GM12878 (cell line): ENCODE results near the gene SSU72. TPM values are rescaled to one million over a fixed set of nuclear protein-coding genes. Genes with fewer than 3 reads are reported as not detected.

Experiments used
- ATAC-seq: fragments of 200-7000 bp; cut with Tn5 transposase; 3 replicates; pipeline ENCODE4 v1.9.1; 2020; ENCODE audit warnings: mild to moderate bottlenecking, moderate library complexity
- BruUV-seq: library from RNA; stranded (reverse); fragments of 400-500 nt; replicated peaks from 2 replicates; lab custom pipeline; 2021; lab: Mats Ljungman, UMichigan
- CTCF ChIA-PET: fragments of 300-600 bp; sonication (Branson Sonifier 250); formaldehyde crosslinking; extraction: SDS; loops from one replicate; lab custom pipeline; 2021; ENCODE audit warnings: inconsistent platforms; lab: Yijun Ruan, JAX
- POLR2A ChIA-PET: fragments of 350-600 bp; formaldehyde crosslinking; extraction: SDS; loops from one replicate; lab custom pipeline; 2021; ENCODE audit warnings: inconsistent platforms; lab: Charles Lee
- RAD21 ChIA-PET: fragments of 300-600 bp; sonication (Branson Sonifier 250); formaldehyde crosslinking; loops from one replicate; lab custom pipeline; 2023; ENCODE audit warnings: antibody characterized with exemption; ENCODE audit not compliant: unreplicated experiment; lab: Charles Lee
- SMC1A ChIA-PET: fragments of 300-600 bp; sonication (Branson Sonifier 250); formaldehyde crosslinking; loops from one replicate; lab custom pipeline; 2023; ENCODE audit not compliant: unreplicated experiment, uncharacterized antibody; lab: Charles Lee
- DNase-seq: peaks from one replicate; pipeline ENCODE4 v3.0.0-alpha.2; 2011; ENCODE audit warnings: low read depth, low spot score
- FAIRE-seq: peaks from 3 replicates; lab custom pipeline; 2011; peaks lifted over from hg19 to GRCh38; lab: Jason Lieb, UNC
- H2AFZ ChIP-seq: 2 replicates; pipeline ENCODE4 v1.6.0; 2011; ENCODE audit warnings: low read depth, low read length, control low read depth; ENCODE audit not compliant: control insufficient read depth
- H3K27ac ChIP-seq: 2 replicates; pipeline ENCODE4 v1.5.1; 2011; ENCODE audit warnings: control low read depth; ENCODE audit not compliant: control insufficient read depth, insufficient read depth
- H3K27me3 ChIP-seq, 2 experiments: replicated peaks in 1 of 2; 2 replicates each; pipeline versions ENCODE4 v1.6.0 to v1.6.1; 2011; ENCODE audit warnings: low read length in 1 of 2; ENCODE audit not compliant: control insufficient read depth in 2 of 2, insufficient read depth in 2 of 2
- H3K36me3 ChIP-seq, 2 experiments: 2 replicates each; pipeline ENCODE4 v1.5.1; 2011; ENCODE audit warnings: low read length in 1 of 2; ENCODE audit not compliant: control insufficient read depth in 2 of 2, insufficient read depth in 2 of 2
- H3K4me1 ChIP-seq: 2 replicates; pipeline ENCODE4 v1.6.1; 2011; ENCODE audit warnings: mild to moderate bottlenecking, low read length, moderate library complexity, mixed read lengths; ENCODE audit not compliant: control insufficient read depth, insufficient read depth
- H3K4me2 ChIP-seq: 2 replicates; pipeline ENCODE4 v1.6.0; 2011; ENCODE audit warnings: control low read depth; ENCODE audit not compliant: control insufficient read depth, insufficient read depth
- H3K4me3 ChIP-seq: fragments of 200-600 bp; sonication (generic); 2 replicates; pipeline ENCODE4 v1.5.1; 2016
- H3K79me2 ChIP-seq: 2 replicates; pipeline ENCODE4 v1.6.0; 2011; ENCODE audit warnings: low read length; ENCODE audit not compliant: control insufficient read depth, insufficient read depth
- H3K9ac ChIP-seq: 2 replicates; pipeline ENCODE4 v1.8.0; 2011; ENCODE audit warnings: low read length, control low read depth, mixed read lengths; ENCODE audit not compliant: control insufficient read depth, insufficient read depth
- H3K9me3 ChIP-seq: replicated peaks from 3 replicates; pipeline ENCODE4 v1.5.1; 2011; ENCODE audit warnings: mild to moderate bottlenecking, low read length; ENCODE audit not compliant: control insufficient read depth, insufficient read depth
- H4K20me1 ChIP-seq: 2 replicates; pipeline ENCODE4 v1.6.0; 2011; ENCODE audit not compliant: control insufficient read depth, insufficient read depth
- BCL3 ChIP-seq: IDR thresholded peaks from 2 replicates; pipeline ENCODE4 v1.6.1; 2011; ENCODE audit warnings: borderline replicate concordance, low read depth, mild to moderate bottlenecking, moderate library complexity, low read length; ENCODE audit not compliant: insufficient read depth, poor library complexity, severe bottlenecking
- FOXK2 ChIP-seq: fragments of 450-650 bp; IDR thresholded peaks from 2 replicates; pipeline ENCODE4 v1.6.1; 2017; ENCODE audit warnings: mild to moderate bottlenecking, moderate library complexity
- HCFC1 ChIP-seq: fragments of 150-350 bp; IDR thresholded peaks from 2 replicates; pipeline ENCODE4 v1.6.1; 2014; ENCODE audit warnings: low read length
- IKZF1 ChIP-seq: fragments of 450-650 bp; conservative IDR thresholded peaks from 2 replicates; pipeline ENCODE4 v1.6.1; 2017; ENCODE audit warnings: antibody characterized with exemption, mild to moderate bottlenecking
- MTA3 ChIP-seq: IDR thresholded peaks from 2 replicates; pipeline ENCODE4 v1.6.1; 2012; ENCODE audit warnings: low read length, inconsistent platforms, borderline replicate concordance
- MYB ChIP-seq: fragments of 150-350 bp; IDR thresholded peaks from 2 replicates; pipeline ENCODE4 v1.6.1; 2014; ENCODE audit warnings: mild to moderate bottlenecking, low read depth, low read length, borderline replicate concordance
- NFYA ChIP-seq: IDR thresholded peaks from 2 replicates; pipeline ENCODE4 v1.6.1; 2011; ENCODE audit warnings: low read depth, mild to moderate bottlenecking, low read length, improper control_type of control experiment, borderline replicate concordance
- NFYB ChIP-seq: IDR thresholded peaks from 2 replicates; pipeline ENCODE4 v1.6.1; 2011; ENCODE audit warnings: low read depth, mild to moderate bottlenecking, low read length, improper control_type of control experiment, moderate library complexity; ENCODE audit not compliant: insufficient read depth
- NR2C1 ChIP-seq: fragments of 450-650 bp; IDR thresholded peaks from 2 replicates; pipeline ENCODE4 v1.6.1; 2017; ENCODE audit warnings: antibody characterized with exemption, mild to moderate bottlenecking, moderate library complexity
- NR2F1 ChIP-seq: fragments of 450-650 bp; conservative IDR thresholded peaks from 2 replicates; pipeline ENCODE4 v1.6.1; 2017; ENCODE audit warnings: mild to moderate bottlenecking
- RBBP5 ChIP-seq: fragments of 200-600 bp; sonication (generic); conservative IDR thresholded peaks from 2 replicates; pipeline ENCODE4 v1.6.1; 2016
- SREBF2 ChIP-seq: IDR thresholded peaks from 2 replicates; pipeline ENCODE4 v1.6.1; 2012; ENCODE audit warnings: mild to moderate bottlenecking, low read length
- USF2 ChIP-seq: IDR thresholded peaks from 2 replicates; pipeline ENCODE4 v1.6.1; 2011; ENCODE audit warnings: low read depth, low read length, improper control_type of control experiment, borderline replicate concordance
- ZNF217 ChIP-seq: fragments of 450-650 bp; IDR thresholded peaks from 2 replicates; pipeline ENCODE4 v1.6.1; 2017; ENCODE audit warnings: antibody characterized with exemption, mild to moderate bottlenecking
- ZNF274 ChIP-seq: IDR thresholded peaks from one replicate; pipeline ENCODE4 v1.8.0; 2011; ENCODE audit not compliant: insufficient read length, insufficient read depth
- WGBS: methylation state at CpG from one replicate; pipeline ENCODE4 v1.1.6; 2016; ENCODE audit warnings: low lambda C conversion rate; ENCODE audit not compliant: insufficient replicate concordance, insufficient coverage; ENCODE audit errors: missing lambda C conversion rate; 5-methylcytosine and 5-hydroxymethylcytosine counted together
- in situ Hi-C: fragments of 300-500 bp; cut with MboI; formaldehyde crosslinking; loops from 9 replicates; pipeline ENCODE4 v1.14.3; 2018; ENCODE audit warnings: mixed read lengths
- intact Hi-C: fragments of 100-400 bp; cut with micrococcal nuclease; formaldehyde crosslinking; loops from one replicate; pipeline ENCODE4 v1.14.2; 2022; ENCODE audit not compliant: unreplicated experiment
- polyA plus RNA-seq, 11 experiments: library from polyadenylated mRNA; depleted of rRNA in 4 of 11; unstranded in 6 of 11; stranded (reverse) in 5 of 11; fragments of >200 nt; fragmentation: Nextera tagmentation in 4 of 11; fragmentation: Illumina TruSeq in 1 of 11; extraction: Ambion mirVana in 4 of 11; extraction: Trizol in 1 of 11; gene quantifications; 1 replicate in 1 of 11; 2 replicates in 10 of 11; pipeline versions ENCODE4 v1.2.1 to v1.2.3, GENCODE V29; 2011 to 2016; ENCODE audit warnings: inconsistent platforms in 2 of 11, missing spikeins in 2 of 11, low read depth in 1 of 11
- total RNA-seq, 4 experiments: library from RNA; depleted of rRNA in 3 of 4; stranded (reverse); fragments of >200 nt in 3 of 4; fragmentation: Illumina TruSeq in 1 of 4; extraction: Trizol in 1 of 4; gene quantifications; 2 replicates each; pipeline versions ENCODE4 v1.2.1 to v1.2.3, GENCODE V29; 2013 to 2021
- TF ChIP-seq, protein P1 (sequence below): fragments of 450-650 bp; formaldehyde crosslinking; IDR thresholded peaks from 2 replicates; pipeline ENCODE4 v1.5.0; 2022; ENCODE audit warnings: mild to moderate bottlenecking, missing genetic modification characterization
- TF ChIP-seq, protein P2 (sequence below): IDR thresholded peaks from 2 replicates; pipeline ENCODE4 v1.6.1; 2011; ENCODE audit warnings: low read depth, mild to moderate bottlenecking, low read length, moderate library complexity, borderline replicate concordance; ENCODE audit errors: extremely low read depth

SSU72 gene
- total and polyA plus RNA-seq, 10 of the 15 experiments (the other 5 are each of a cell fraction or from before 2014, with no cell fraction given), result 28.6 to 172 (median 67.7) TPM

DNA sequence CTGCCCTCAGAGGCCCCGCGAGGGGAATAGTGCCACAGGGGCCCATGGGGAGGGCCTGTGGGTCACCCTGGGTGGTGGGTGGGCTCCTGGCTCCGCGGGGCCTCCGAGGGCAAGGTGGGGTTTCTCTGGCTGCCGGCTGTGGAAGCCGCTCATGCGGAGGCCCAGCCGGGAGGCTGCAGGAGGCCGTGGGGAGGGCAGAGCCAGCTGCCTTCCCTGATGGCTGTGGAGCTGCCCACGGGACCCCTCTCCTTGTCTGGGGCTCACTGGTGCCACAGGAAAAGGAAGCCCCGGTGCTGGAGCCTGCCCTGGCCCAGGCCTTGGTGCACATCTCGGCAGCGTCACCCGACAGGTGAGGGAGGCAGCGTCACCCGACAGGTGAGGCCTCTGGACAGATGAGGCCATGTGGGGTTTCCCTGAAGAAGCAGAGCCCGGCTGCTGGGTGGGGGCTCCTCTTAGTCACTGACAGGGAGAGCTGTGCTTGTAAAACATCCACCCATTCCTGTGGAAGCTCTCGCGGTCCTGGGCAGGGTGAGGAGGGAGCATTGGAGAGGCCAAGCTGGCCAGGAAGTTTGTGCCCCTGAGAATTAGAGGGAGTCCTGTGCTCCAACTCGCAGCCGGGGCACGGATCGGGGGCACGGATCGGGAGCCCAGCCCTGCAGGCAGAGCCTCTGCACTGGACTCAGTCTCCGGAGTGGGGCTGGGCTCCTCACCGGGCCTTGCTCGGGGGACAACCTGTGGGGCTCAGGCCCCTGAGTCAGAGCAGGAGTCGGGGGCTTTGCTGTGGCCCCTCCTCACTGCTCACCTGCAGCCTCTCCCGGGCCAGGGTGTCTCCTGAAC, 46.7 kb upstream of the SSU72 start:
- WGBS, result 73% methylated on average over 31 of the region's 31 CpGs
- Histone ChIP-seq H2AFZ (no peak overlapping the region), H3K9ac (no peak overlapping the region), H3K36me3 (no peaks in the 10 kb centered on the region), H3K27ac (no peak overlapping the region), H3K9me3 (no peaks in the 10 kb centered on the region), H3K4me3 (no peak overlapping the region), H3K4me2 (no peak overlapping the region), H3K4me1 (peaks cover 7% of the 10 kb centered on the region; the same call in 1 of the 2 replicates), H3K79me2 (no peaks in the 10 kb centered on the region), H3K27me3 (no peaks in the 10 kb centered on the region; a peak in 1 of 4 replicates), H4K20me1 (no peaks in the 10 kb centered on the region)
- in situ Hi-C loops, result no loop called here
- intact Hi-C loops, result no loop called here
- FAIRE-seq, result no peak
- no peak for DNase-seq
- POLR2A ChIA-PET, result no interaction called here
- BruUV-seq, result no TSS peak
- no peak for ATAC-seq
- SMC1A ChIA-PET, result no interaction called here
- CTCF ChIA-PET, result no interaction called here
- RAD21 ChIA-PET, result no interaction called here
- TF ChIP-seq IKZF1 (no peak), SREBF2 (no peak), NR2C1 (no peak), NFYB (no peak), ZNF217 (no peak), HCFC1 (no peak), USF2 (no peak), FOXK2 (no peak), RBBP5 (no peak), NR2F1 (no peak), MTA3 (no peak), BCL3 (no peak), ZNF274 (no peak), NFYA (no peak), MYB (no peak)
- TF ChIP-seq, protein P1, sequence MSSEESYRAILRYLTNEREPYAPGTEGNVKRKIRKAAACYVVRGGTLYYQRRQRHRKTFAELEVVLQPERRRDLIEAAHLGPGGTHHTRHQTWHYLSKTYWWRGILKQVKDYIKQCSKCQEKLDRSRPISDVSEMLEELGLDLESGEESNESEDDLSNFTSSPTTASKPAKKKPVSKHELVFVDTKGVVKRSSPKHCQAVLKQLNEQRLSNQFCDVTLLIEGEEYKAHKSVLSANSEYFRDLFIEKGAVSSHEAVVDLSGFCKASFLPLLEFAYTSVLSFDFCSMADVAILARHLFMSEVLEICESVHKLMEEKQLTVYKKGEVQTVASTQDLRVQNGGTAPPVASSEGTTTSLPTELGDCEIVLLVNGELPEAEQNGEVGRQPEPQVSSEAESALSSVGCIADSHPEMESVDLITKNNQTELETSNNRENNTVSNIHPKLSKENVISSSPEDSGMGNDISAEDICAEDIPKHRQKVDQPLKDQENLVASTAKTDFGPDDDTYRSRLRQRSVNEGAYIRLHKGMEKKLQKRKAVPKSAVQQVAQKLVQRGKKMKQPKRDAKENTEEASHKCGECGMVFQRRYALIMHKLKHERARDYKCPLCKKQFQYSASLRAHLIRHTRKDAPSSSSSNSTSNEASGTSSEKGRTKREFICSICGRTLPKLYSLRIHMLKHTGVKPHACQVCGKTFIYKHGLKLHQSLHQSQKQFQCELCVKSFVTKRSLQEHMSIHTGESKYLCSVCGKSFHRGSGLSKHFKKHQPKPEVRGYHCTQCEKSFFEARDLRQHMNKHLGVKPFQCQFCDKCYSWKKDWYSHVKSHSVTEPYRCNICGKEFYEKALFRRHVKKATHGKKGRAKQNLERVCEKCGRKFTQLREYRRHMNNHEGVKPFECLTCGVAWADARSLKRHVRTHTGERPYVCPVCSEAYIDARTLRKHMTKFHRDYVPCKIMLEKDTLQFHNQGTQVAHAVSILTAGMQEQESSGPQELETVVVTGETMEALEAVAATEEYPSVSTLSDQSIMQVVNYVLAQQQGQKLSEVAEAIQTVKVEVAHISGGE (CRISPR knock-in tag), result no peak
- TF ChIP-seq, protein P2, sequence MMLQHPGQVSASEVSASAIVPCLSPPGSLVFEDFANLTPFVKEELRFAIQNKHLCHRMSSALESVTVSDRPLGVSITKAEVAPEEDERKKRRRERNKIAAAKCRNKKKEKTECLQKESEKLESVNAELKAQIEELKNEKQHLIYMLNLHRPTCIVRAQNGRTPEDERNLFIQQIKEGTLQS, result no peak
